Measurements from ENCODE around the gene MAD1L1. TPM values are rescaled to one million over a fixed set of nuclear protein-coding genes. Genes with fewer than 3 reads are reported as not detected.

The MAD1L1 gene
- total and polyA plus RNA-seq, 2 of the 8 experiments (the other 6 are each of a cell fraction or from before 2014, with no cell fraction given), result 40.4 to 44.6 TPM

GRCh38 chr7:2017481-2017891, 215.3 kb downstream of the MAD1L1 start (continued):
- TF ChIP-seq CHD7 (IDR thresholded peaks at IDR 0.05; ENCODE audit: insufficient replicate concordance, low read length), result no peak
- no peak for TF ChIP-seq RNF2 (IDR thresholded peaks at IDR 0.05; ENCODE audit: borderline replicate concordance, low read depth, low read length, missing control alignments, poor library complexity, severe bottlenecking)
- TF ChIP-seq HDAC6 (IDR thresholded peaks at IDR 0.05; ENCODE audit: low read depth, low read length), result no peak
- TF ChIP-seq EGR1 (IDR thresholded peaks at IDR 0.05; ENCODE audit: borderline replicate concordance, low read depth, low read length), result no peak
- TF ChIP-seq TAF1 (IDR thresholded peaks at IDR 0.05; ENCODE audit: low read depth, low read length), result no peak
- TF ChIP-seq MAX (IDR thresholded peaks at IDR 0.05), result no peak
- TF ChIP-seq KDM5A (IDR thresholded peaks at IDR 0.05; ENCODE audit: low read length), result no peak
- no peak for TF ChIP-seq HDAC2 (IDR thresholded peaks at IDR 0.05; ENCODE audit: borderline replicate concordance in 1 of 2, low read depth in 2 of 2, low read length in 2 of 2)
- TF ChIP-seq ATF3 (IDR thresholded peaks at IDR 0.05; ENCODE audit: insufficient read depth, low read depth, low read length), result no peak
